ENCODE results near the gene HCN4.
"Not testable (repeated sequence)": the region's sequence is repeated elsewhere in the genome, so short reads cannot be mapped to it uniquely, and the experiment has no call there.

The HCN4 gene

DNA sequence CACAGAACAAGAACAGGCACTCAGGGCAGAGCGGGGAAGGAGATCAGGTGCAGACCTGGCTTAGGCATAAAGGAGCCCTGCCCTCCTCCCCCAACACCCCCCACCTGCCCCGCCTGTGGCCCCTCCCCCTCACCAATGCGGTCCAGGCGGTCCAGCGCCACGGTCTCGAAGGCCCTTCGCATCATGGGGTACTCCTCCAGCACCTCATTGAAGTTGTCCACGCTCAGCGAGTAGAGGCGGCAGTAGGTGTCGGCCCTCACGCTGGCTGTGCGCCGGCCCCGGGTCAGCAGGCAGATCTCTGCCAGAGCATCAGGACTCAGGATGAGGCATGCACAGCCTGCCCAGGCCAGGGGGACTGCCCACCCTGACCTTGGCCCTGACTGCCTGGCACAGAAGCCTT, 44.8 kb downstream of the HCN4 start:
- DNase-seq = no peak

GRCh38 chr15:73323374-73323955, 45.3 kb downstream of the HCN4 start:
- no peak for DNase-seq

- no peak for DNase-seq
Measured at GRCh38 chr15:73322665-73323373, 45.9 kb downstream of the HCN4 start.

DNA sequence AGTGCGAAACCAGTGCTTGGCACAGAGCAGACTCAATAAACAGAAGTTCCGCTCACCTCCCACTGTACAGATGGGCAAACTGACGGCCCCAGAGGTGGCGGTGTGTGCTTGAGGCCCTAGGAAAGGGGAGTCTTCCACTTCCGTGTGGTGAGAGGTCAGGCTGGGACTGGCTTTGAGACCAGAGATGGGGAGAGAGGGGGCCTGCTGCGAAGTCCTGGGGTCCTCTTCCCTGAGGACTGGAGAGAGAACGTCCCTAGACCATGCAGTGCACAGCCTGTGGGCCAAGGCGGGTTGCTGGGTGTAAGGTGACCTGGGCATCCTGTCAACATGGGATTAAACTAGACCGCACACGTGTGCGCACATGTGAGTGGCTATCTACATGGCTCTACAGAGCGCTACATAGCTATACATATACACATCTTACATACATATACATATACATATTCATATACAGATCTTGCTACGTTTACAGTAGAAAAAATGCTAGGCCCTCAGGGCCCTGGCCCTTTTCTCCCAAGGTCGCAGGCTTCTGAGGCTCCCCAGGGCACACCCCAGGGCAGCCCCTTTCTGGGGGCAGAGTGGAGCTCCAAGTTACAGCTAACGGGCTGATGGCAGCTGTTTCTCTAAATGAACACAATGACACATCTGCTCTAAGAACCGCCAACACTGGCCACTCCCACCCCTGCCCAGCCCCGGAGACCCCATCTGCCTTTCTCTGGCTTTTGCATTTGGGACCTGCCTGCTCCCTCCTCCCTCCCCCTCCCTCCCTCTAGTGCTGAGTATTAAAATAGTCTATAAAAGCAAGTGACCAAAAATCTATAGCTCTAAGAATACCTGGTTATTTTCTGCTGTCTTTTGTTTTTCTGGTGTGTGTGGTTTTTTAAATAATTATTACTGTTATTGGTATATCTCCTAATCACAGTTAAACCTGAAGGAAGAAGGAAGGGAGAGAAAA, 47.0 kb downstream of the HCN4 start:
- DNase-seq = no peak

- DNase-seq = no peak
Measured at GRCh38 chr15:73320619-73321180, 48.1 kb downstream of the HCN4 start.

DNA sequence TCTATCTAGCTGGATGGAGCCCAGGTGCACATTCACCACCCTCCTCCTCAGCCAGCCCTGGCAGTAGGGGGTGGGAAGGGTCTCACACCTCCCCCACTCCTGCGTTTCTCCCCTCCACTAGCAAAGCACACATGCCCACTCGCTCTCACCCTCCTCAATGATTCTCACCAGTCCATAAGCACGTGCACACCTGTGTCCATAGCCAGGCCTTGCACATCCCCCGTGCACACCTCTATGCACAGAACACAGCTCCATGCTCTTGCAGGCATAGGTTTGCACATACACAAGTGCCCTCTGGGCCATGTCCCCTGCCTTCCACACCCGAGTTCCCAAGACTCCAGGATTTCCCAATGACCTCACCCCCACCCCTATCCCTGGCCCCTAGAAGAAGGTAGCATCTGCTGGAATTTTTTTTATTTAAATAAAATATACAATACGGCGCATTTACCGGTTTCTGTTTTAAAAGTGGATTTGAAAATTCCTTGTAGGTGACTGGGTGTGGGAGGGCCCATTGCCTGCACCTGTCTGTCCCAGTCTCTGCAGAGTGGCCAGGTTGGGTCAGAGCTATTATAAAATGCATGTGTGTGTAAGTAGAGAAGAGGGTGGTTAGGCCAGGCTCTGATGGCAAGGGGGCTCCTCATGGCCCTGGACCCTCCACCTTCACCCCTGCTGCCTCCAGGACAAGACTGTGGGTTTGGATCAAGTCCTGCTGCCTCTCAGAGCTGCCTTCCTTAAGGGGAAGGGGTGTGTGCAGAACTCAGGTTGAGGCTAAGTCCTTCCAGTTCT, 49.1 kb downstream of the HCN4 start:
- DNase-seq = no peak

DNA sequence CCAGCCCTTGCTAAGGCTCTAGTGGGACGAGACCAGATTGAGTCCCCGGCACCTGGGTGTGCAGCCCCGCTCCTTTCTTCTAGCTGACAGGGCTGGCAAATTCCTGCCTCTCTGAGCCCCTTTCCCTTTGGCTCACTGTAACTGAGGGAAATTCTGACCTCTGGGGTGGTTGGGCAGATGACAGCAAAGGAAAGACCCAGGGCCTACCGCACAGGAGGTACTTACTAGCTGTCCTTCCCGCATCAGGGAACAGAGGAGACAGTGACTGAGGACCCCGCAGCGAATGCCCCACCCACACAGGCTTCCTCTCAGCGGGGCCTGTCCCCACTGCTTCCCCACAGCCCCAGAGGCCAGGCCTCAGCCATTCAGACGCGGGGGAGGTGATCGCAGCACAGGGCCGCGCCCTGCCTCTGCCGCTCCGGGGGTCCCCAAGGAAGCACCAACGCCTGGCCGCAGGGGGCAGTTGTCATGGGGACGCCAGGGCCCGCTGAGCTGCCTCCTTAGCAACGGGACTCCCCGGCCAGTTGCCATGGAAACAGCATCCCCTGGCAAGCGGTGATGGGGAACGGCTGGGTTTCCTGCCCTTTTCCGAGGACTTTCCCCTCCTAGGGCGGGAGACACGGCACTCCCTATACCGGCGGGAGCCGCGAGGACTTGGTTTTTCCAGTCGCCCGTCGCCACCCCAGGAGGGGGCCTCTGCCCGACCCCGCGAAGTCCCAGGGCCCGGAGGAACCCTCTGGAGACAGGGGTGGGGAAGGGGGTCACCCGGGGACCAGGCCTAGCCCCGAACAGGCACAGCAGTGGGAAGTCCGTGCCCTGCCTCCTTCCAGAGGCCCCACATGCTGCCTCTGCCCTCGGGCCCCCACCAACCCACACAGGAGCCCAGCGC, 50.1 kb downstream of the HCN4 start:
- DNase-seq = no peak

GRCh38 chr15:73317651-73318462, 50.9 kb downstream of the HCN4 start:
- no peak for DNase-seq

- DNase-seq = no peak
Measured at GRCh38 chr15:73313861-73314260, 54.9 kb downstream of the HCN4 start.

- no peak for DNase-seq
Measured at GRCh38 chr15:73308305-73308704, 60.5 kb downstream of the HCN4 start.

DNA sequence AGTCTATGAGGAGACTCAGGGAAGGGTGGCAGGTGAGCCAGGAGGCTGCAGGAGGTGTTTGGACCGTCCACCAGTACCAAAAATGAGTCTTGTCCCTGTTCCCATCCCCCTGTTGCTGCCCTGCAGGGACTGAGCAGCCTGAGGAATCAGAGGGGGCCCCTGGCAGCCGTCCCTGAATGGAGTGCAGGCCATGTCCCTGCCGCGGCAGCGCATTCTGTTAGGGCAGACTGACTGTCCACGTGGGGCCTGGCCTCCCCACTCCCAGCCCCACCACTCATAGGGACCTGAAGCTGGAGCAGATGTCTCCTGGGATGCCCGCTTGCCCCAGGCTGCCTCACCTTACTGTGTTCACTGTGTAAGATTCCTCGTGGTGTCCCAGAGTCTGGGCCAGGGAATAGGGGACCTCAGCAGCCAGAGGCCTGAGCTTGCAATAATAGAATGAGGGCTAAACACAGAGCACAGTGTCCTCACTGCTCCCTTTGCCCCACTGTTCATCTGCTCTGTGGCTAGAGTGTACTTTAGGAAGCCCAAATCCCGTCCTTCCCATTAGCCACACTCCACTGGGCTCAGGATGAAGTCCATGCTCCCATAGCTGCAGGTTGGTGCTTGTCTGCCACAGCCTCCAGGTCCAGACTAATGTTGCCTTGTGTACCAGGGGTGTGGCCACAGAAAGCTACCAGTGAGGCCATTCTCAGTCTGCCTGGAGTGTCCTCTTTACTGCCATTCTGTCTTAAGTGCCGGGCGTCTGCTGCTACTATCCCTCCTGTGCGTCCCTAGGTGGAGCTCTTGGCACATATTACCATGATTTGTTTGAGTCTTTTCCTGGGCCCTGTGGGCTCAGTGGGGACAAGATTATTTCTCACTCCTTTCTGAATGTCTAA, 63.2 kb downstream of the HCN4 start:
- DNase-seq = no peak

DNA sequence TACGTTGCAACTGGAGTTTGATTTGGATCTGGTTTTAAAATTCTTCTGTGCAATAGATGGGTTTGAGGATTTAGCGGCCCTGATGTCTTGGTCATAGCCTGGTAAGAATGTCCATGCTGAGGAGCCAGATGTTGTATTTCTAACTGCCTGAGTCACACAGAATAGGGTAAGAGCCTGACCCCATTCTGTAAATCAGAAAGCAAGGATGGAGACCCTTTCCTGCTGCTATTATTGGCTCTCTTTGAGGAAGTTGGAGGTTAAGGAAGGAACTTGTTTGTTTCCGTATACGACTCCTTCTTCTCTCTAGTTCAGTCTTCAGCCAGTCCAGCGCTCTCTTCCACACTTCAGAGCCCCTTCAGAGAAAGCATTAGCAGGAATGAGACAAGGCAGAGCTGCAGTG, 65.1 kb downstream of the HCN4 start:
- no peak for DNase-seq

GRCh38 chr15:73300286-73300685, 68.5 kb downstream of the HCN4 start:
- DNase-seq = not testable (repeated sequence)

DNA sequence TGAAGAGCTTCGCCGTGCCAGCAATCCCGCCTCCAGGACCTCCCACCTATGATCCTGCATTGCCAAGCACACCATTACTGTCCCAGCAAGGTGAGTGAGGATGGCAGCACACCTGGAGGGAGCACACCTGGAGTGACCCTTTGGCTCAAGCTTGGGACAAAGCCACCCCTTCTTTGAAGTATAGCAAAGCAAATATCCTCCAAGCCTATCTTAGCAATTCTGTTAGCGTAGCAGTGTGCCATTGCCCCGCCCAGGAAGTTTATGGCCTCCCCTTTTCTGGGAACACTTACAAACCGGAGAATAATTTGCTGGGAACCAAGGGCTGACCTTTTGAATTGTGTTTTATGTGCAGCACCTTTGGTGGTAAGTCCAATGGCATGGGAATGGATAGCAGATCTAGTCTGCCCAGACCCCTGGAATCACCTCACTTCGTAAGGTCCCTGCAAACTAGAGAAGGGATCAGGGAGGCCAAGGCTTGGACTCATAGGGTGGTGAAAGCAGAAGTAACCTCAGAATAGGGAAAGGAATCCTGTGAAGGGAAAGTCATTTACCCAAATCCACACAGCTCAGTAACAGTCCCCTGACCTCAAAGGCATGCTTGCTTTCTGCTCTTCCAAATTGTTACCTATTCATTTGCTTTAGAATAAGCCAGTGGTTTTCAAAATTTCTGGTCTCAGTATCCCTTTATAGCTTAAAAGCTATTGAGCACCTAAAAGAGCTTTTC, 70.1 kb downstream of the HCN4 start:
- DNase-seq = no peak

DNA sequence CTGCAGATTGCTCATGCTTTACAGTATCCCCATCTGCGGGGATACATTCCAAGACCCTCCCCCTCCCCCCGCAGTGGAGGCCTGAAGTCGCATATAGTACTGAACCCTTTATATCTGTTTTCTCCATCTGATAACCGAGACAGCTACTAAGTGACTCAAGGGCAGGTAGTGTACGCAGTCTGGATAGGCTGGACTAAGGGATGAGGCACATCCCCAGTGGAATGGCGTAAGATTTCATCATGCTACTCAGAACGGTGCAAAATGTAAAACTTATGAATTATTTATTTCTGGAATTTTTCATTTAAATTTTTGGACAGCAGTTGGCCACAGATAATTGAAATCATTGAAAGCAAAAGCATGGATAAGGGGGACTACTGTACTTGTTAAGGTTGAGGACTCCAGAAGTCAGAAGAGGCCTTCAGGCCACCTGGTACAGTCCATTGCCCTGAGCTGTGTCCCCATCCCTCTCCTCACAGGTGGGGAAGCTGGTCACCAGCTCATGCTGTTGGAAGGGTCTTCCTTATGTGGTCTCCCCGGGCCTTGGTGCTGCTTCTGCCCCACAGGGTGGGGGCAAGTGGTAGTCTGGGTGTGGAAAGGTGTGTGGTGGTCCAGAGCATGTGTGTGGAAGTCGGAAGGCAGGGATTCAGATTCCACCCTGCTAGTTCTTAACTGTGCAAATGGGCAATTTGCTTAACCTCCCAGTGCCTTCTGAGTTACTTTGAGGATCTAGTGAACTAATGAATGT, 72.0 kb downstream of the HCN4 start:
- no peak for DNase-seq

GRCh38 chr15:73295630-73296286, 73.0 kb downstream of the HCN4 start:
- no peak for DNase-seq

DNA sequence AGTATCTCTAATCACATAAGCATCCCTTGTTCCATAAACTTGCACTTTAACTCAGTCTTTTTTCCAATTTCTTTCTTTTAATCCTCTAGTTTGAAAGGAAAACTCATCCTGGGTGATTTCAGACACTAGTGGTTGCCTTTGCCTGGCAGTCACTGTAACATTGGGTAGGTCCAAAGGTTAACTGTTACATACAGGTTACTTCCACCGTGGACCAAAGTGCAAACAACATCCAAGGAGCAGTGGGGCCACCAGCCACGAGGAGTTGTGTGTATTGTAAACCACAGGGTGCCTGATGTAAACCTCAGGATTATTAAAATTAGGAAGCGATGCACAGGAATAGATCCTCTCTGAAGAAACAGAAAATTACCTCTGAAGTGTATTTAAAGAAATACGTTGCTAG, 75.0 kb downstream of the HCN4 start:
- no peak for DNase-seq

- DNase-seq = no peak
Measured at GRCh38 chr15:73291441-73291840, 77.3 kb downstream of the HCN4 start.
